Heart left ventricle (tissue), 13 donors: Measurements from ENCODE around the gene RRP1.
"Not testable (repeated sequence)": the region's sequence is repeated elsewhere in the genome, so short reads cannot be mapped to it uniquely, and the experiment has no call there.

Experiments
- POLR2A ChIP-seq, 2 donors: fragments of 450-650 bp; IDR thresholded peaks; one replicate each; pipeline ENCODE4 v1.6.1; 2017; ENCODE audit warnings: antibody characterized with exemption in 2 of 2, mild to moderate bottlenecking in 2 of 2, moderate library complexity in 2 of 2
- TF ChIP-seq, protein P1 (sequence below), 12 donors: fragments of 200-600 bp; sonication (generic) in 4 of 12; IDR thresholded peaks; one replicate each; pipeline versions ENCODE4 v1.5.0 to v1.8.0; 2018 to 2022; ENCODE audit warnings: antibody characterized with exemption in 12 of 12, mild to moderate bottlenecking in 5 of 12
- donor health status: ischemic (EF 13 %, LVEDD 7.1; RV severe dilation, severe dysfunction).
- donor health status: DM: no; HTN: yes; CAD: no.
- donor health status: DM: no; HTN: no; CAD: no.
- donor health status: ischemic (EF 25% LVEDD 6.9; RV normal size, moderate dysfunction).
- donor health status: ischemic (EF 25% LVEDD 5.7; RV mildly dilated, moderate dysfunction).
- donor health status: ischemic (EF 35%, LVEDD 5.7; RV mildly dilated, moderate dysfunction).
- donor health status: nonischemic (EF 11% LVEDD 7.7; RV severe dilation, severe dysfunction).
- donor health status: DM: yes; HTN: yes; CAD: no.
- donor health status: PGD.
- donor health status: ischemic (EF 29% LVEDD 5.4; RV normal size, mild dysfunction).
- donor health status: nonischemic (EF 23%, LVEDD 6.1; RV moderate dilation, normal function).

GRCh38 chr21:43822741-43823140, 33.4 kb downstream of the RRP1 start:
- not testable (repeated sequence) for TF ChIP-seq POLR2A (IDR thresholded peaks at IDR 0.05)
- TF ChIP-seq, protein P1, sequence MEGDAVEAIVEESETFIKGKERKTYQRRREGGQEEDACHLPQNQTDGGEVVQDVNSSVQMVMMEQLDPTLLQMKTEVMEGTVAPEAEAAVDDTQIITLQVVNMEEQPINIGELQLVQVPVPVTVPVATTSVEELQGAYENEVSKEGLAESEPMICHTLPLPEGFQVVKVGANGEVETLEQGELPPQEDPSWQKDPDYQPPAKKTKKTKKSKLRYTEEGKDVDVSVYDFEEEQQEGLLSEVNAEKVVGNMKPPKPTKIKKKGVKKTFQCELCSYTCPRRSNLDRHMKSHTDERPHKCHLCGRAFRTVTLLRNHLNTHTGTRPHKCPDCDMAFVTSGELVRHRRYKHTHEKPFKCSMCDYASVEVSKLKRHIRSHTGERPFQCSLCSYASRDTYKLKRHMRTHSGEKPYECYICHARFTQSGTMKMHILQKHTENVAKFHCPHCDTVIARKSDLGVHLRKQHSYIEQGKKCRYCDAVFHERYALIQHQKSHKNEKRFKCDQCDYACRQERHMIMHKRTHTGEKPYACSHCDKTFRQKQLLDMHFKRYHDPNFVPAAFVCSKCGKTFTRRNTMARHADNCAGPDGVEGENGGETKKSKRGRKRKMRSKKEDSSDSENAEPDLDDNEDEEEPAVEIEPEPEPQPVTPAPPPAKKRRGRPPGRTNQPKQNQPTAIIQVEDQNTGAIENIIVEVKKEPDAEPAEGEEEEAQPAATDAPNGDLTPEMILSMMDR (IDR thresholded peaks at IDR 0.05): not testable (repeated sequence)
